Fibroblast of the aortic adventitia (primary cell): ENCODE results near the gene ADGRE1. TPM values are rescaled to one million over a fixed set of nuclear protein-coding genes. Genes with fewer than 3 reads are reported as not detected.

Experiments used
- DNase-seq: peaks from one replicate; pipeline ENCODE4 v3.0.0-alpha.2; 2010; ENCODE audit warnings: low read depth
- H3K4me3 ChIP-seq: 2 replicates; pipeline ENCODE4 v1.5.1; 2011; ENCODE audit warnings: low read depth, mild to moderate bottlenecking, control low read depth, low read length, moderate library complexity
- CTCF ChIP-seq: IDR thresholded peaks from 2 replicates; pipeline ENCODE4 v1.5.1; 2011; ENCODE audit warnings: mild to moderate bottlenecking, low read length, control low read depth, inconsistent platforms; ENCODE audit not compliant: insufficient read depth
- total RNA-seq: library from RNA; depleted of rRNA; stranded (reverse); fragments of >200 nt; gene quantifications from 2 replicates; pipeline ENCODE4 v1.2.3, GENCODE V29; 2012; ENCODE audit warnings: low replicate concordance

ADGRE1 gene
- total RNA-seq, 1 donor: not detected

DNA sequence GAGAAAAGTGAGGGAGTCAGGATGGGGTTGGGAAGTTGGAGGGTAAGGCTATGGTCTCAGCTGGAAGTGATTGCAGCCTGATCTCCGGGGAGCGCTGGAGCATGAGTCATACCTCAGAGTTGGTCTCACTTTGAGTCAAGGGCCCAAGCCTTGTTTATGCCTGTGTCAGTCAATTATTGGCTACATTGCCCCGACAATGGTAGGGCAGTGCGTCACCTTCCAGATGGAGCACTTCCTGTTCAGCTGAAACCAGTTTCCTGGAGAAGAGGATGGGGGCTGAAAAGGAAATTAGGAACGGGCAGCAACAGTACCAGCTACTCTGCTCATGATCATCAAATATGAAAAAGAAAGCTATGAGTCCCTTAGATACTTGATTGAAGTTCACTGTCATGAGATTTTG, 60.4 kb downstream of the ADGRE1 start:
- DNase-seq: peak; percentile 11
- TF ChIP-seq CTCF: no peak
- H3K4me3 ChIP-seq: no peak overlapping the region

GRCh38 chr19:6948884-6949283, 61.5 kb downstream of the ADGRE1 start:
- no peak overlapping the region for H3K4me3 ChIP-seq
- no peak for DNase-seq
- no peak for TF ChIP-seq CTCF

- no peak overlapping the region for H3K4me3 ChIP-seq
- no peak for TF ChIP-seq CTCF
- DNase-seq: no peak
Measured at GRCh38 chr19:6952956-6953355, 65.6 kb downstream of the ADGRE1 start.

GRCh38 chr19:6955082-6955481, 67.7 kb downstream of the ADGRE1 start:
- H3K4me3 ChIP-seq: no peak overlapping the region
- no peak for DNase-seq
- TF ChIP-seq CTCF: no peak

GRCh38 chr19:6956573-6956972, 69.2 kb downstream of the ADGRE1 start:
- no peak for TF ChIP-seq CTCF
- no peak for DNase-seq
- no peak overlapping the region for H3K4me3 ChIP-seq

DNA sequence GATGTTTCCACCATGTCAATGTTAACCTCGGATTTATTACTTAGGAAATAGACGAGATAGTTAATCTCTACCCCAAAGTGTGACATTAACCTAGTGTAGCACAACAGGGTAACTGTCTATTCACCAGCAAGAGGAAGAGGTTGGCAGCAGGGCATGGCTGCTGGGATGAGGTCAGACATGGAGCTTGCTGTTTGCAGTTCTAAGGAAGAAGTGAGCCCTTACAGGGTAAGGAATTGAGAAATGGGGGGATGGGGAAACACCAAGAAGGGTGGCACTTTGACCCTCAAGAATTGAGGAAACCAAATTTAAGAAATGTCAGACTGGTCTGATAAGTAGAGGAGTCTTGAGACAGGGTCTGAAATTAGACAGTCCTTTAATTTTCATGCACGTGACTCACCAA, 71.4 kb downstream of the ADGRE1 start:
- H3K4me3 ChIP-seq: no peak overlapping the region
- TF ChIP-seq CTCF: no peak
- DNase-seq: no peak

DNA sequence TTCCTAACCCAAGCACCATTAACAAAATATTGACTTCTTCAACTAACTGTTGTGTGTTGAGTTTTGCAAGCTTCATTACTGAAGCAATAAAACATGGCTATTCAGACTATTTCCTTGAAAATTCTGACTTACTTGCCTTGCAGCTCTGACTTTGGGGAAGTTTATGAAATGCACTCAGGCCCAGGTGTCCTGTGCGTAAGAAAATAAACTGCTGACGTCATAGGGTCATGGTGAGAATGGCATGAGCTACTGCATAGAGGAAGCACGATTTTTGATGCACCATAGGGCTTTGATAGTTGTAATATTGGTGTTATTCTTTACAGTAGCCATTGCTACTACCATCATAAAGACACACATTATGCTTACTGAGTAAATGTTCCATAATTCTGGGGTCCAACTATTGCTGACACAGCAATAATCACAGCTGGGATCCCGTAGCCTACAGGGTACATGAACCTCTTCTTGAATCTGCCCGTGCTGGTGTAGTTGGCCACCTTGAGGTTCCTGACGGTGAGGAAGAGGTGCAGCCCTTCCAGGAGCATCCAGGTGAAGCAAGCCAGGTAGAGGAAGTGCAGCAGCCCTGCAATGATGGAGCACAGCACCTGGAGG, 76.0 kb downstream of the ADGRE1 start:
- TF ChIP-seq CTCF: no peak
- no peak for DNase-seq
- no peak overlapping the region for H3K4me3 ChIP-seq
